BLaER1 treated with 17β-estradiol and CSF1 and Interleukin-3, amounts not matched to agents 10 nM and 100 nM (cell line): Measurements from ENCODE around the gene VPREB1.

Experiments
- H3K27ac ChIP-seq, 11 experiments: shearing (Covaris generic); formaldehyde crosslinking; 2 replicates each; pipeline ENCODE4 v1.8.1; 2022
- H3K27me3 ChIP-seq, 11 experiments: shearing (Covaris generic); formaldehyde crosslinking; 2 replicates each; pipeline ENCODE4 v1.8.1; 2022
- H3K36me3 ChIP-seq, 11 experiments: shearing (Covaris generic); formaldehyde crosslinking; 2 replicates each; pipeline ENCODE4 v1.8.1; 2022
- H3K4me1 ChIP-seq, 10 experiments: shearing (Covaris generic); formaldehyde crosslinking; 2 replicates each; pipeline ENCODE4 v1.8.1; 2022
- H3K4me2 ChIP-seq, 11 experiments: shearing (Covaris generic); formaldehyde crosslinking; 2 replicates each; pipeline ENCODE4 v1.8.1; 2022
- H3K4me3 ChIP-seq, 10 experiments: shearing (Covaris generic); formaldehyde crosslinking; 2 replicates each; pipeline ENCODE4 v1.8.1; 2022
- H3K9ac ChIP-seq, 11 experiments: shearing (Covaris generic); formaldehyde crosslinking; 2 replicates each; pipeline ENCODE4 v1.8.1; 2022
- H3K9me3 ChIP-seq, 11 experiments: shearing (Covaris generic); formaldehyde crosslinking; replicated peaks in 1 of 11; 2 replicates each; pipeline ENCODE4 v1.8.1; 2022
- H4K20me1 ChIP-seq, 11 experiments: shearing (Covaris generic); formaldehyde crosslinking; 2 replicates each; pipeline ENCODE4 v1.8.1; 2022
- Cebpa-rat ChIP-seq, 11 experiments: shearing (Covaris generic); IDR thresholded peaks; 2 replicates each; pipeline ENCODE4 v1.8.1; 2022

The VPREB1 gene

GRCh38 chr22:22235558-22235957, 9.0 kb upstream of the VPREB1 start:
- peaks cover 0 to 34% (median 12%) of the 10 kb centered on the region in 10 experiments; a peak in 14 of 20 replicates for H3K4me1 ChIP-seq
- no peaks in the 10 kb centered on the region for H3K9me3 ChIP-seq
- no peak overlapping the region for H3K4me2 ChIP-seq
- no peaks in the 10 kb centered on the region for H3K36me3 ChIP-seq
- no peak overlapping the region for H3K4me3 ChIP-seq
- TF ChIP-seq Cebpa-rat (IDR thresholded peaks at IDR 0.05), result no peak
- H4K20me1 ChIP-seq, result no peaks in the 10 kb centered on the region
- no peaks in the 10 kb centered on the region for H3K27me3 ChIP-seq
- H3K9ac ChIP-seq, result no peak overlapping the region
- H3K27ac ChIP-seq, result no peak overlapping the region

DNA sequence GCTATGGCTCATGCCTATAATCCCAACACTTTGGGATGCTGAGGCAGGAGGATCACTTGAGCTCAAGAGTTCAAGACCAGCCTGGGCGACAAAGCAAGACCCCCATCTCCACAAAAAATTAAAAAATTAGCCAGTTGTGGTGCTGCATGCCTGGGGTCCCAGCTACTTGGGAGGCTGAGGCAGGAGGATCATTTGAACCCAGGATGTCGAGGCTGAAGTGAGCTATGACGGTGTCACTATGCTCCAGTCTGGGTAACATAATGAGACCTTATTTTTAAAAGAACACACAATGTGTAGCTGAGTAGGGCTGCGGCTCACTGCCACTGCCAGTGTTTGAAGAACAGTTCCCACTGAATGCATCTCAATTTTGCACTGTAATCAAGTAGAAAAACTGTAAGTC, 7.1 kb upstream of the VPREB1 start:
- Histone ChIP-seq H3K27ac (no peak overlapping the region), H3K36me3 (no peaks in the 10 kb centered on the region), H4K20me1 (no peaks in the 10 kb centered on the region), H3K4me3 (no peak overlapping the region), H3K4me2 (no peak overlapping the region), H3K9ac (no peak overlapping the region), H3K27me3 (no peaks in the 10 kb centered on the region), H3K9me3 (no peaks in the 10 kb centered on the region), H3K4me1 (peaks cover 0 to 38% (median 13%) of the 10 kb centered on the region in 10 experiments; a peak in 16 of 20 replicates)
- TF ChIP-seq Cebpa-rat (IDR thresholded peaks at IDR 0.05), result no peak

GRCh38 chr22:22239311-22239939, 5.2 kb upstream of the VPREB1 start:
- no peak for TF ChIP-seq Cebpa-rat (IDR thresholded peaks at IDR 0.05)

GRCh38 chr22:22241554-22241898, 3.1 kb upstream of the VPREB1 start:
- Histone ChIP-seq H3K9ac (no peak overlapping the region), H3K36me3 (peaks cover 0 to 11% (median 0%) of the 10 kb centered on the region in 11 experiments; a peak in 1 of 22 replicates), H3K9me3 (no peaks in the 10 kb centered on the region), H3K4me2 (peak overlapping the region in 7 of 11 experiments; percentile 89 to 98 (median 97); a peak in 14 of 22 replicates), H3K27ac (peak overlapping the region in 2 of 11 experiments; percentile 2 to 95; a peak in 3 of 22 replicates), H3K4me1 (peaks cover 28 to 68% (median 50%) of the 10 kb centered on the region in 10 experiments), H3K27me3 (peaks cover 0 to 7% (median 0%) of the 10 kb centered on the region in 11 experiments; a peak in 2 of 22 replicates), H3K4me3 (no peak overlapping the region), H4K20me1 (no peaks in the 10 kb centered on the region; a peak in 1 of 22 replicates)
- no peak for TF ChIP-seq Cebpa-rat (IDR thresholded peaks at IDR 0.05)

More at GRCh38 chr22:22239311-22239939, 5.2 kb upstream of the VPREB1 start:
- Histone ChIP-seq H4K20me1 (no peaks in the 10 kb centered on the region; a peak in 1 of 22 replicates), H3K27ac (no peak overlapping the region), H3K9ac (no peak overlapping the region), H3K9me3 (no peaks in the 10 kb centered on the region), H3K27me3 (peaks cover 0 to 1% (median 0%) of the 10 kb centered on the region in 11 experiments; a peak in 1 of 22 replicates), H3K4me1 (peaks cover 7 to 57% (median 32%) of the 10 kb centered on the region in 10 experiments), H3K4me2 (peak overlapping the region in 2 of 11 experiments; percentile 8 to 9; a peak in 1 of 22 replicates), H3K36me3 (no peaks in the 10 kb centered on the region), H3K4me3 (no peak overlapping the region)

- H3K9me3 ChIP-seq, result no peaks in the 10 kb centered on the region
- peaks cover 32 to 77% (median 57%) of the 10 kb centered on the region in 10 experiments for H3K4me1 ChIP-seq
- peaks cover 0 to 7% (median 0%) of the 10 kb centered on the region in 11 experiments; a peak in 2 of 22 replicates for H3K27me3 ChIP-seq
- peak overlapping the region in 9 of 11 experiments; percentile 89 to 98 (median 96); a peak in 17 of 22 replicates for H3K4me2 ChIP-seq
- H4K20me1 ChIP-seq, result no peaks in the 10 kb centered on the region; a peak in 1 of 22 replicates
- peak overlapping the region in 6 of 11 experiments; percentile 93 to 96 (median 95); a peak in 5 of 22 replicates for H3K27ac ChIP-seq
- no peak for TF ChIP-seq Cebpa-rat (IDR thresholded peaks at IDR 0.05)
- peak overlapping the region in 4 of 11 experiments; percentile 11 to 94 (median 90); a peak in 3 of 22 replicates for H3K9ac ChIP-seq
- peaks cover 0 to 21% (median 0%) of the 10 kb centered on the region in 11 experiments; a peak in 1 of 22 replicates for H3K36me3 ChIP-seq
- H3K4me3 ChIP-seq, result no peak overlapping the region
These were observed 2.1 kb upstream of the VPREB1 start for GRCh38 chr22:22242488-22242887.

GRCh38 chr22:22243033-22243680, 1.4 kb upstream of the VPREB1 start:
- Histone ChIP-seq H3K4me1 (peaks cover 32 to 84% (median 63%) of the 10 kb centered on the region in 10 experiments), H3K4me3 (peak overlapping the region in 3 of 10 experiments; percentile 67 to 78 (median 76); a peak in 3 of 20 replicates), H3K27me3 (peaks cover 0 to 7% (median 0%) of the 10 kb centered on the region in 11 experiments; a peak in 2 of 22 replicates), H3K9ac (peak overlapping the region in 7 of 11 experiments; percentile 8 to 94 (median 90); a peak in 10 of 22 replicates), H4K20me1 (no peaks in the 10 kb centered on the region; a peak in 1 of 22 replicates), H3K36me3 (peaks cover 0 to 26% (median 0%) of the 10 kb centered on the region in 11 experiments; a peak in 1 of 22 replicates), H3K9me3 (no peaks in the 10 kb centered on the region), H3K4me2 (peak overlapping the region; percentile 40 to 98 (median 95); a peak in 20 of 22 replicates), H3K27ac (peak overlapping the region in 7 of 11 experiments; percentile 88 to 96 (median 95); a peak in 12 of 22 replicates)
- TF ChIP-seq Cebpa-rat (IDR thresholded peaks at IDR 0.05), result no peak

DNA sequence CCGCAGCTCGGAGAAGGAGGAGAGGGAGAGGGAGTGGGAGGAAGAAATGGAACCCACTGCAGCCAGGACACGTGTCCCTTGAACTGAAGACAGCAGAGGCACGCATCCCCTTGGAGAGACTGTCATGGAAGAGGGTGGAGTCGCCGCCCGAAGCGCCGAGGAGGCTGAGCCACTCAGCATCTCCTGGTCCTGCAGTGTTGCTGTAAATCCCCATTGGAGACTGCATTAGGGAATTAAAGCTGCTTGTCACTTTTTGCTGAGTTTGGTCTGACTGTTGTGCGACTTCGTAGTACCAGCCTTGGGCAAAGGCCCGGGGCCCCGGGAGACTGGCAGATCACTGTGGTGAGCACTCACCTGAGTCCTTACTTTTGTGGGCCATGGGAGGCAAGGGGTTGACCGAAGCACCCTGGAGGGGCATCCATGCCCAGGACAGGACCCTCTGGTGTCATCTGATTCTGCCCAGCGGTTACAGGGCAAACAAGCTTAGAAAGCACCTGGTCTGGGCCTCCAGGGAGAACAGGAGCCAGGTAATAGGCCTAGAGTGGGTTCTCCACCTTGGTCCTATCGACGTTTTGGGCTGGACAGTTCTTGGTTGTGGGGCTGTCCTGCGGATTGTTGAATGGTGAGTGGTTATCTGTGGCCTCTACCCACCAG, 797 bp downstream of the VPREB1 start:
- H3K9ac ChIP-seq, result peak overlapping the region; percentile 50 to 94 (median 87); a peak in 19 of 22 replicates
- TF ChIP-seq Cebpa-rat (IDR thresholded peaks at IDR 0.05), result no peak
- H3K36me3 ChIP-seq, result peaks cover 0 to 26% (median 0%) of the 10 kb centered on the region in 11 experiments; a peak in 1 of 22 replicates
- peaks cover 0 to 7% (median 0%) of the 10 kb centered on the region in 11 experiments; a peak in 2 of 22 replicates for H3K27me3 ChIP-seq
- no peaks in the 10 kb centered on the region for H3K9me3 ChIP-seq
- no peaks in the 10 kb centered on the region; a peak in 1 of 22 replicates for H4K20me1 ChIP-seq
- peaks cover 48 to 93% (median 81%) of the 10 kb centered on the region in 10 experiments for H3K4me1 ChIP-seq
- peak overlapping the region in 10 of 11 experiments; percentile 50 to 96 (median 94); a peak in 18 of 22 replicates for H3K27ac ChIP-seq
- H3K4me3 ChIP-seq, result peak overlapping the region in 9 of 10 experiments; percentile 17 to 90 (median 67); a peak in 18 of 20 replicates
- H3K4me2 ChIP-seq, result peak overlapping the region; percentile 63 to 98 (median 95)

GRCh38 chr22:22245935-22246525, 1.4 kb downstream of the VPREB1 start:
- Histone ChIP-seq H3K36me3 (peaks cover 0 to 26% (median 0%) of the 10 kb centered on the region in 11 experiments; a peak in 1 of 22 replicates), H3K27ac (peak overlapping the region in 10 of 11 experiments; percentile 50 to 96 (median 94); a peak in 20 of 22 replicates), H4K20me1 (no peaks in the 10 kb centered on the region; a peak in 1 of 22 replicates), H3K9ac (peak overlapping the region; percentile 17 to 94 (median 87); a peak in 21 of 22 replicates), H3K4me3 (peak overlapping the region in 9 of 10 experiments; percentile 17 to 90 (median 67); a peak in 17 of 20 replicates), H3K4me1 (peaks cover 48 to 97% (median 86%) of the 10 kb centered on the region in 10 experiments), H3K9me3 (no peaks in the 10 kb centered on the region), H3K4me2 (peak overlapping the region; percentile 63 to 98 (median 95)), H3K27me3 (peaks cover 0 to 7% (median 0%) of the 10 kb centered on the region in 11 experiments; a peak in 2 of 22 replicates)
- TF ChIP-seq Cebpa-rat (IDR thresholded peaks at IDR 0.05), result peak in 4 of 11 experiments; percentile 35 to 69 (median 50); a peak in 5 of 22 replicates
